GM18909 (cell line): Measurements from ENCODE around the gene RCOR3.
"Not testable (repeated sequence)": the region's sequence is repeated elsewhere in the genome, so short reads cannot be mapped to it uniquely, and the experiment has no call there.

ENCODE experiments used
- ATAC-seq: cut with Tn5 transposase; IDR thresholded peaks from one replicate; pipeline ENCODE4 v1.9.1; 2021; ENCODE audit warnings: mild to moderate bottlenecking; ENCODE audit not compliant: unreplicated experiment, poor library complexity

The RCOR3 gene

DNA sequence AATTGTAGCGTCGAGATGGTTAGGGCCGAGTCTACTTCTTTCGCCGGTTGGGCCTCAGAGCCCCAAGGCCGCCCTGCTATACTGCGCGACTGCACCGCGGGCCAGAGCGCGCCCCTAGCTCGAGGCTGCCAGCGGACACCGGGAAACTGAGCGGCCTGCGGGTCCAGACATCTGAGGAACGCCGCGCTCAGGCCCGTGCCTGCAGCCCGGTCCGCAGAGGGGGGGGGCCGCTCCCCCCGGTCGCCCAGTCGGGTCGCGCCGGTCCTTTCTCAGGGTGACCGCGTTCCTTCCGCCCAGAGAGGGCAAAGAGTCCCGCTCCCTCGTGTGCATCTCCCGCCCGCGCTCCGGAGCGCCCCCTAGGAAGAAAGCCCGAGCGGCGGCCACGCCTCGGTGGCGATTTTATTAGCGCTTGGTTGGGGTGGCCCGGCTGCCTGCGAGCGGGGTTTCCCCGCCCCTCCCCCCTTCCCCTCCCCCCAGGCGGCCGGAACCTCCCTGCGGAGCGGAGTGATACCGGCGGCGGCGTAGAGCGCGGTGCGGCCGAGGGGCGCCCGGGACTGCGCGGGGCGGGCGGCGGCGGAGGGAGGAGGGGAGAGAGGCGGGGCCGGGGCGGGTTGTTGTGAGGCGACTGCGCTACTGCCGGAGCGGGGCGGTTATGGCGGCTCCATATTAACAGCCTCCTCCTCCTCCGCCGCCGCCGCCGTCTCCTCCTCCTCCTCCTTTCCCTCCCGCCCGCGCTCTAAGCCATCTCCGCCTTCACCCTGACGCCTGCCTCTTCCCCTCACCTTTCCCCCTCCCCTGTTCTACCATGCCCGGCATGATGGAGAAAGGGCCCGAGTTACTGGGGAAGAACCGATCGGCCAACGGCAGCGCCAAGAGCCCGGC lies at the start of gene RCOR3:
TSS of gene RCOR3 (plus strand) at position 611 of the 882 bp plus-strand sequence. CDS start at position 806, 195 bp downstream.
- peak; percentile 71 for ATAC-seq

GRCh38 chr1:211210052-211210451 lies 49.1 kb upstream of the RCOR3 start:
- ATAC-seq: no peak

DNA sequence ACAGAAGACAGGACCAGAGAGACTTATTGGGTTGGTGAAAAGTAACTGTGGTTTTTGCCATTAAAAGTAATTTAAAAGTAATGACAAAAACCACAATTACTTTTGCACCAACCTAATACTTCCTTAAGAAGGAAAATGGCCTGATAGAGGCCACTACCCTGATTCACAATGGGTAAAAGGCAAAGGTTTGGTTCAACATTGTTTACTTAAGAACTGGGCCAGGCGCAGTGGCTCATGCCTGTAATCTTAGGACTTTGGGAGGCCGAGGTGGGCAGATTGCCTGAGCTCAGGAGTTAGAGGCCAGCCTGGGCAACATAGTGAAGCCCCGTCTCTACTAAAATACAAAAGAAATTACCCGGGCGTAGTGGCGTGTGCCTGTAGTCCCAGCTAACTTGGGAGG lies 48.2 kb upstream of the RCOR3 start:
- no peak for ATAC-seq

GRCh38 chr1:211213702-211214101 lies 45.5 kb upstream of the RCOR3 start:
- no peak for ATAC-seq

GRCh38 chr1:211215577-211215976 lies 43.6 kb upstream of the RCOR3 start:
- no peak for ATAC-seq

DNA sequence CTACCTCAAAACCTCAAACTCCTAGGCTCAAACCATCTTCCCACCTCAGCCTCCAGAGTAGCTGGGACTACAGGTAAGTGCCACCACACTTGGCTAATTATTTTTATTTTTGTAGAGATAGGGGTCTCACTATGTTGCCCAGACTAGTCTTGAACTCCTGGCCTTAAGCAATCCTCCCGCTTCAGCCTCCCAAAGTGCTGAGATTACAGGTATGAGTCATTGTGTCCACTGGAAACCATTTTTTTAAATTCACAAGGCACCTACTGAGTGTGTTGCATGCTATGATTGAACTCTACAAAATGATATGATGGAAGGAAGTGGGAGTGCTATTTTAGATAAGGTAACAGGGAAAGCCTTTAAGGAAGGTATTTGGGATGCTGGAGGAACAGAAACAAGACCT lies 41.8 kb upstream of the RCOR3 start:
- no peak for ATAC-seq

GRCh38 chr1:211222469-211223234 lies 36.5 kb upstream of the RCOR3 start:
- ATAC-seq: not testable (repeated sequence)

- ATAC-seq: not testable (repeated sequence)
These were observed 30.4 kb upstream of the RCOR3 start for GRCh38 chr1:211228573-211229364.

DNA sequence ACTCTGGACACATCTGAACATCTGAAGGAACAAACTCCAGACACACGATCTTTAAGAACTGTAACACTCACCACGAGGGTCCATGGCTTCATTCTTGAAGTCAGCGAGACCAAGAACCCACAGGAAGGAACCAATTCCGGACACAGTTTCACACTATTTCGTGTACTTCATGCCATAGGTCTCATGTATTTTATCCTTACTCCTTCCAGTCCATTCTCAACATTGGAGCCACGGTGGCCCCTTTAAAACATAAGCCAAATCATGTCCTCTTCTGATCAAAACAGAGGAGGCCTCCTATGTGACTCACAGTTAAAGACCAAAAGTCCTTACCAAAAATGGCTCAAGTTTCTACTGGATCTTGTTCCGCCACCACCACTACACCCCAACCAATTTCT lies 29.8 kb upstream of the RCOR3 start:
- no peak for ATAC-seq

DNA sequence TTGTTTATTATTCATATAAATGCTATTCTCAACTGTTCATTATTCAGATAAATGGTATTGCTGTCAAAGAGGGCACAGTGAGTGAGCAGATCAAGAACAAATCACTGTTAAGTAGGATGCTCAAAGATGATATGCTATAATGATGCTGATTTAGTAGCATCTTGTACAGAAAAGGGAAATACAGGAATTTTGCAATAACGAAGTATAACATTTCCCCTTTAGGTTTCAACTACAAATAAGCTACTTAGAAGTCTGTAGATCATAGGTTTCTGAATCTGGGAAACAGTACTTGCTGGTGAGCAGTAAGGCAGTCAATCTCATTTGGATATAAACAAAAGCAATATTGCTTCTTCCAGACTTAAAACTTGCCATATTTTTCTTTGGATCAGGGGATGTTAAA lies 27.3 kb upstream of the RCOR3 start:
- ATAC-seq: no peak

GRCh38 chr1:211236633-211237320 lies 22.4 kb upstream of the RCOR3 start:
- ATAC-seq: no peak

- ATAC-seq: no peak
These were observed 21.6 kb upstream of the RCOR3 start for GRCh38 chr1:211237579-211237978.

DNA sequence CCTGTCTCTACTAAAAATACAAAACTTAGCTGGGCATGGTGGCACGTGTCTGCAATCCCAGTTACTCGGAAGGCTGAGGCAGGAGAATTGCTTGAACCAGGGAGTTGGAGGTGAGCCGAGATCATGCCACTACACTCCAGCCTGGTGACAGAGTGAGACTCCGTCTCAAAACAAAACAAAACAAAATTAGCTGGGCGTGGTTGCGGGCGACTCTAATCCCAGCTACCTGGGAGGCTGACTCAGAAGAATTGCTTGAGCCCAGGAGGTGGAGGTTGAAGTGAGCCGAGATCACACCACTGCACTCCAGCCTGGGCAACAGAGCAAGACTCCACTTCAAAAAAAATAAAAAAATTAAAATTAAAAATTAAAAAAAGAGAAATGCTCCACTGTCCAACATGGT lies 18.6 kb upstream of the RCOR3 start:
- ATAC-seq: not testable (repeated sequence)

DNA sequence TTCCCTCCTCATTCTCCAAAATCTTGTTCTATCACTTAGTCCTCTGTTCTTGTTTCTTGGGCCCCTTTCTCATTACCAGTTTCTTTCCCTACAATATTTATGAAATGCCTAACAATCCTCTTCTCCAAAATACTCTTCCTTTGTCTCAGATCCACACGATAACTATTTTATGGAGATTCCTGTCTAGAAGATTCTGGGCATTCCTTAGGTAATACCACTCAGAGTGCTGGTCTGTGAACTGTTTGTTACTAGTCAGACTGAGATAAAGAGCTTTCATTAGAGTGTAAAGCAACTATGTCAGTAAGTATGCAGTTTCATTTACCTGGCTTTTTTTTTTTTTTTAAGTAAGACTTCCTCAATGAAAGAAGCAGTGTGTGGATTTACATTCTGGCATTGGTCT lies 18.1 kb upstream of the RCOR3 start:
- no peak for ATAC-seq

DNA sequence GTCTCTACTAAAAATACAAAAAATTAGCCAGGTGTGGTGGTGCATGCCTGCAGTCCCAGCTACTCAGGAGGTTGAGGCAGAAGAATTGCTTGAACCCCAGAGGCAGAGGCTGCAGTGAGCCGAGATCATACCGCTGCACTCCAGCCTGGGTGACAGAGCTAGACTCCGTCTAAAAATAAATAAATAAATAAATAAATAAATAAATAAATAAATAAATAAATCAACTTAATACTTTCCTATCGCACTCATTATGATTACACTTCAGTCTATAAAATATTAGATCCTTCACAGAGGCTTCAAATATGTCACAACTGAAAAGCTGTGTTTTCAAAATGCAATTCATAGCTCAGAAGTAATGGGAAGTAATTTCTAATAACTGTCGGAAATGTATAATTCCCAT lies 15.5 kb upstream of the RCOR3 start:
- ATAC-seq: not testable (repeated sequence)

DNA sequence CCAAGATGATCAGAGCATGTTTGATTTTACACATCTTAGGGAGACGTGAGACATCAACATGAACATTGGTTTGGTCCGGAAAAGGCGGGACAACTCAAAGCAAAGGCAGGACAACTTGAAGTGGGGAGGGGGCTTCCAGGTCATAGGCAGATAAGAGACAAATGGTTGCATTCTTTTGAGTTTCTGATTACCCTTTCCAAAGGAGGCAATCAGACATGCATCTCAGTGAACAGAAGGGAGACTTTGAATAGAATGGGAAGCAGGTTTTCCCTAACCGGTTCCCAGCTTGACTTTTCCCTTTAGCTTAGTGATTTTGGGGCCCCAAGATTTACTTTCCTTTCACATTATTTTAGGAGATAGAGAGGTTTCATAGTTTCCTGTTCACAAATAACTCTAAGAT lies 12.6 kb upstream of the RCOR3 start:
- not testable (repeated sequence) for ATAC-seq

GRCh38 chr1:211247921-211248320 lies 11.2 kb upstream of the RCOR3 start:
- ATAC-seq: no peak

GRCh38 chr1:211249611-211250010 lies 9.6 kb upstream of the RCOR3 start:
- ATAC-seq: not testable (repeated sequence)

DNA sequence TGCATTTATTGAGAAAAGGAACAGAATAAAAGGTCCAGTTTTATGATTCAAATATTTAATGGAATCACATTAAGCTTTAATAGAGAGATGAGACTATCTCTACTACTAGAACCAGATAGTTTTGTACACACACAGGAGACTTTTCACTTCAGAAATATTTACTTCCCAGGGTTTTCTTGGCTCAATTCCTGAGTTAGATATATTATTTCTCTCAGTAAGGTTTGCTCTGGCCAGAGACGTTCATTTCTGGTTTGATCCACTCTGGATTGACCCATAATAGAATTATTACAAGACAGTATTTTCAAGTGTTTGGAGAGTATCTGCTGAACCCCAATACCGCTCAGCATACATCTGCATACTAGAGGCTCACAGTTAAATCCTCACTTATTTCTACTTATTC lies 1.3 kb upstream of the RCOR3 start:
- no peak for ATAC-seq

DNA sequence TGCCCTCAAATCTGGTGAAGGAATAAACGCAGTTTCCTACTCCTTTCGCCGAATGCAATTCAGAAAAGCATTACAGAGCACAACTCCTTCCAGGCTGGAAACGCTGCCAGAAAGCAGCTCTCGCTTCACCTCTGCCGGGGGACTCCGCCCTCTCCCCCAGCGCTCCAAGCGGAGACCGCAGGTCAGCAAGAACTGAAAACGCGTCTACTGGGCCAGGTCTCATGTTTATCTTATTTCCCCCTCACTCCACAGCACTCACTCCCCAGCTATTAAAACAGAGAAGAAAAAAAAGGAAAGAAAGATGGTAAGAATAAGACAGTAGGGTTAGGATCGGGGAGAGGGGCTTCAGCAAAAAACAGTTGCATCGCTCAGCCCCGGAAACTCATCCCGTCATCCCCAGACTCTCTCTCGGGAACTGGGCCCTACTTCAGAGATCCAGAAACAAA lies 833 bp upstream of the RCOR3 start:
- ATAC-seq: peak; percentile 39
